NOMO-1 treated with dmso at 0.1 percent for 144 hours (cell line): ENCODE measurements around the gene COL4A3.

Source experiments
- DNase-seq: peaks from one replicate; lab custom pipeline; 2025; ENCODE audit not compliant: unreplicated experiment; lab: John Stamatoyannopoulos, UW

The COL4A3 gene

DNA sequence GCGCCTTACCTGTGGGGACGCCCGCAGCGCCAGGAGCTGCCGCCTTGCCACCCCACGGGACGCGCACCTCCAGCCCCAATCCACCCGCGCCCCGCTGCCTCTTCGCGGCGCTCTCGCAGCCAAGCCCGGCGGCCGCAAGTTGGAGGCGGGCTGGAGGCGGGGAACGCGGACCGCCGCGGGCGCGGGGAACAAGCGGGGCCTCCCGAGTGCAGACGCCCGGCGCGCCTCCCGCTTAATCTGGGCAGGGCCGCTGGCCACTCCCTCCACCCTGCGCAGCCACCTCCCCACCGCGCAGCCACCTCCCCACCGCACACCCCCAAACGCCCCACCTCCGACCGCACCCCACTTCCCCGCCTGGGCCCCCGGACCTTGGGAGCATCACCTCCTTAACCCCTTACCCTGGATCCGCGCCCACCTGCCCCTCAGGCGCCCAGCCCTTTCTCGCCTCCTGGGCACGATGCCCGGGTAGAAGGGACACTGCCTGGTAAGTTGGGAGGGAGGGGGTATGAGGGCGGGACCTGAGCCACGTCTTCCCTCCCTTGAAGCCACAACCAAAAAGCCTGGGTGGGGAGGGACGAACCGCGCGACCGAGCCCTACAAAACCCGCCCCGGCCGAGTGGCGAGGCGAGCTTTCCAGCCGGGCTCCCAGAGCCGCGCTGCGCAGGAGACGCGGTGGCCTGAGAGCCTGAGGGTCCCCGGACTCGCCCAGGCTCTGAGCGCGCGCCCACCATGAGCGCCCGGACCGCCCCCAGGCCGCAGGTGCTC, at the start of gene COL4A3, which contains the start of gene COL4A4:
COL4A3 (plus strand) TSS at position 627 of the 765 bp plus-strand sequence; CDS start at position 730, 103 bp downstream.
COL4A4 (minus strand) TSS at position 208 of the 765 bp plus-strand sequence. CDS start 16,722 bp downstream, outside the sequence.
- DNase-seq, result no peak

DNA sequence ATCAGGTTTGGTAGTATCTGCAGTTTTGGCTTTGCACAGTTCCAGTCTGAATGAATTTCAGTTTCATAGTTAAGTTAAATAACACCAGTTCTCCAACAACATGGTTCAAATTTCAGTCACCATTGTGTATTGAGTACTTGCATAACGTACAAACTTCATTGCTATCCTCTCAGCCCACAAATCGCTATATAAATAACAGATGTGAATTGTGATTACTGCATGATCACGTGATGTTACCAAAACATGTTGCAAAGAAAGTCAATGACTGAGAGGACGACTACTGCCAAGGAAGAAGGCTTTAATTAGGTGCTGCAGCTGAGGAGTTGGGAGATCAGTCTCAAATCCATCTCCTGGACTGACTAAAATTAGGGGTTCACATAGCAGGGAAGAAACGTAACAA, 48.7 kb upstream of the COL4A3 start:
- DNase-seq, result no peak

DNA sequence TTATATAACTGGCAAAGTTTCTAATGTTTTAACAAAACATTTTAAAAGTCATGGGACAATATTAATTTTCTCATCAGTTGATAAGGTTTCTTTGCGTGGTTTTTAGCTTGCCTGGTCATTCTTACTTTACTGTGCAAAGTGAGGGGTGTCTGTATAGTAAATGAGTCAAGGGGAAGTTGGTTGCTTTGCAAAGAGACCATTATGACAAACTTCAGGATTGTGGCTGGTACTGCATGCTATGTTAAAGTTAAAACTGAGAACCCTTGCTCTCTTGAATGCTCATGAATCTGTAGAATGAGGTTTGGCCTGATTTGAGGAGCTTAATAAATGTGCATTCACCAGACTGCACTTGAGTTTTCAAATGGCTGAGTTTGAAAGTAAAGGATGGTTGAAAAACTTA, 47.4 kb upstream of the COL4A3 start:
- no peak for DNase-seq

DNA sequence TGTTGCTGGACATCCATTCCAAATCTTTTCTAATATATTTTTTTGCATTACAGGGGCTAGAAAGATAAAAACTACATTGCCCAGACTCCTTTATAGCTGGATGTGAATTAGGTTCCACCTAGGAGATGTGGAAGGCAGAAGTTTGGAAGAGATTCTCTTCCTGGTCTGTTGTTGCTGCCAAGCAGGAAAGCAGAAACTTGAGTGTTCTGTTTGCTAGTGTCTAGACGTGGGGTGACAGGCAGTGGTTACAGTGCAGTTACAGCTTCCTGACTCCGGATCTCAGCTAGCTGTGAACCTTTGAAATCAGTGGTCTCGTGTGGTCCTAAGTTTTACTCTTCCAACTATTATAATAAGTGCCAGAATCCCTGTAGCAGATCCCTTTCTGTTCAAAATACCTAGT, 46.6 kb upstream of the COL4A3 start:
- no peak for DNase-seq

DNA sequence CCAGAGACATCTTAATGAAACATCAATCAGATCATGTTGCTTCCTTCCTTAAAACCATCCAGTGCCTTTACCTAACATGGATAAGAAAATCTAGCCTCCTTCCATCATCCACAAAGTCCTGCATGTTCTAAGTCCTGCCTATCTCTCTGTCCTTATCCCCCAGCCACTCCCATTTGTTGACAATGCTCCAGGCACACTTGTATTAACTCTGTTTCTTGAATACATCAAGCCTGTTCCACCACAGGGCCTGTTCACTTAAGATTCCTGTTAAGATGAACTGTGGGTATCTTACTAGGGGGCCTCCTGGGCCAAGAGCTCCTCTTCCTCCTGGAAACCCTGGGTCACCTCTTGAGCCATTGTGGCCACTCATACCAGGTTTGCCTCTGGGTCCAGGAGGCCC, 46.1 kb upstream of the COL4A3 start:
- no peak for DNase-seq

DNA sequence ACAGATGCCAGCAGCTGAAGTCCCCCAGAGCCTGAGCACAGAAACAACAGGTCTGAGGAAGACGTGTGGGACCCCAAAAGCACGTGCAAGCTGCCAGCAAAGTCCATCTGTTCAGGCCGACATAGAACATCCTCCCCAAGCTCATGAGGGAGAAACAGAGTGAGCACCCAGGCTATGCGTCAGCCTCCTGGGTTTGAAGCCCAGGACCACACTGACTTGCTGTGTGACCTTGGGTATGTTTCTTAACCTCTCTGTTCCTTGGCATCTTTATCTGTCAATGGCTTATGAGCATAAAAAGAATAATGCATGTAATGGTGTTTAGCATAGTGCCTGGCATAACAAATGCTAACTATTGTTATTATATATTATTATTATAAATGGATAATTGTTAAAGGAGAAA, 40.7 kb upstream of the COL4A3 start:
- no peak for DNase-seq

DNA sequence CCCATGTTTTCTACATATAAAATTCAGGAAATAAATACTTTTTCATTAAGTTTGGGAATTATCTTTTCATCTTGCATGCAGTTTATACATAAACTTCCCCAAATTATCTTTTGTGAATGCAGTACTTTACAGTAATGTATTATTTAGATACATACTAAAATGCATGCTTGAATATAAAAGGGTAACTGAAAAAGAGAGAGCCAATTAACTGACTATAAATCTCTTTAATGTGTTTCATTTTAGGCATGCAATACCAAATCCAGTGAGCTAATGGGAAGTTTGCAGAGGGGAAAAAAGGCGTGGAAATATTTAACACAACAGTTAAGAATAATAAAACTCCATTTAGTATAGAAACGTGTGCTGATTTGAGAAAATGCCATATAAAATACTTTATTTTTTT, 39.6 kb upstream of the COL4A3 start:
- no peak for DNase-seq

DNA sequence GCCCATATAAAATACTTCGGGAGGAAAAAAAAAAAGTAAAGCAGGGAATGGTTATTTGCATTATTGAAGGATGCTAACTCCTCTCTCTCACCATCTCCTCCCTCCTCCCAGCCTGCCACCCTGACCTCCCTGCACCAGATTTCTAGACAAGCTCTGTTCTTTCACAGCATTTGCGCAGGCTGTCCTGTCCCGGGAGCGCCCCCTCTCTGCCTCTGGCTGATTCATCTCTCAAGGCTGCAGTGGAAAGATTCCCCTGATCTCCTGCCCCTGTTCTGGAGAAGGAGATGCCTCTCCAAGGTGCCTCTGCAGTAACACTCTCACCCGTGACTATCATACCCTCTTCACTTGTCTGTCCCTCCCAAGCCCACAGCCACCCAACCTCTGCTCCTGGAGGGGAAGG, 38.9 kb upstream of the COL4A3 start:
- no peak for DNase-seq

DNA sequence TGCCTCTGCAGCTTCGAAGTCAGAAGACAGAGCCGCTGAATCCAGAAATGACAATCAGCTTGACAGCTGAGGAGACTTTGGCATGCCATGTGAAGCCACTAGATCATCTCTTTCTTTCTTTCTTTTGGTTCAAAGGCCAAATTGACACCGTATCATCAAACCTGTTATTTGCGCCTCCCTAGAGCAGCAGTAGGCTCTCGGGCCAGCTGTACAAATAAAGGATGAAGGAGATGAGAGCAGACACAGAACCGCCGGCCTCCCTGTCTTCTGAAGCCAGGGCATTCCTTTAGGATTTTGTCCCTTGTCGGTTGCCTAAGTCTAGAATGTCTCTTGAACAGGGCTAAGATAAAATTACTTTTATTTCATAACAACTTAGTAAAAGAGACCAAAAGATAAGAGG, 37.2 kb upstream of the COL4A3 start:
- DNase-seq, result no peak

DNA sequence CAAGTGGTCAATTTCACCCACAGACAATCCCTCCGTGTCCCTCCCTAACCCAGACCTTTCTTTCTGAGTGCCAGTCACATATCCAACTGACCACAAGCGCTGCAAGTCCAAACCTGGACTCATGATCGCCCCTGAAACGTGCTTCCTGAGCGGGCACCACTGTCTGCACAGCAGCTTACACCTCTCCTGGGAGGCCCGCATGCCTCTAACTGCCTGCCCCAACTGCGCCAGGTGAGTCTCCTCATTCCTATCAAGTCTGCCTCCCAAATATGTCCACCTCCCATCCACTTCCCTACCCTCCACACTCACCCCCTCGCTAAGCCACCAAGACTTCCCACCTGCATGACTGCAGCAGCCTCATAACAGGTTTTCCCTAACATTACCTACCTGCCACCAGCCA, 33.8 kb upstream of the COL4A3 start:
- DNase-seq, result no peak

DNA sequence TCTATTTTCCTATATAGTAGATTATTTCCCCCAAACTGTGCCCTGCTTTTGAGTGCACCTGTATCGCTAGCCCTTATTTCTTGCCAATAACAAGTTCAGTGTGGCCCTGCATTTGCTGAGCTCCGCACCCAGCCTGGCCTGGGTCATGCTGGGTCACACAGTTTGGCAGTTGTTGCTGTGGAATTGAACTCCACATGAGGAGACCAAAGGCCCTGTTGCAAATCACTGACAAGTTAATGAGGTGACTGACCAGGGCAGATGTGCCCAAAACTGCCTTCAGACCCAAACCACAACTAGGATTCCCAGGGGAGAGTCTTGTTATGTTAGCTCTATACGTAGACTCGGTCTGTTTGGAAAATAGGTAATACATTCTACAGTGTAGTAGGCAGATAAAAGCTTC, 31.4 kb upstream of the COL4A3 start:
- no peak for DNase-seq

DNA sequence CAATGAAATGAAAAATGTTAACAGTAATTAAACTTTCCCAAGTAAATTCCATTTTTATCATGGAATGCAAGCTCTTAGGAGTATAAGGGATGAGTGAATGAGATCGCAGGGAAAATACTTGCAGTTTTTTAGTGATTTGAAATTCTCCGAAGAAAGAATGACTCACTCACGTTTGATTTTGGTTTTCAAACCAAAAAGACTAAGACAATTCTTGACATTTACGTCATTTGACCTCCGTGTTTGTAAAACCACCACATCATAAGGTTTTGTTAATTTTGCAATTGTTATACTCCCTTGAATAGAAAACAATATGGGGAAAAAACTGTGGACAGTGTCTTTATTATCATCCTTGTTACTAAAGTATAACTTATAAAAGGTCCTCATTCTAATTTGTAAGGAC, 29.8 kb upstream of the COL4A3 start:
- DNase-seq, result no peak

DNA sequence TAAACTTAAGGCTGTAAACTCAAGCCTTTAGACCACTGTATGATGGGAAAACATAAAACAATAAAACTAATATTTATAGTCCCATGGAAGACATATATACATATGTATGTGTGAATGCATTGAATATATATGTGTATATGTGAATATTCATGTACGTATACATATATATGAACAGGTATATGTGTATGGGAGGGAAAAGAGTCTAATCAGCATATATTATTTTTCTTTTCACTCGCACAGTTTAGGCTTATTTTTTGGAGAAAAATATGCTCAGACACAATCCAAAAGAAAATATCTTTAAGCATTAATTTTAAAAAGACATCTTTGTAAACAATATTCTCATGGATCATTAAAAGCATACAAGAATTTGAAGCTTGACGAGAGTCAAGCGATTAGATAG, 23.1 kb upstream of the COL4A3 start:
- DNase-seq, result no peak

DNA sequence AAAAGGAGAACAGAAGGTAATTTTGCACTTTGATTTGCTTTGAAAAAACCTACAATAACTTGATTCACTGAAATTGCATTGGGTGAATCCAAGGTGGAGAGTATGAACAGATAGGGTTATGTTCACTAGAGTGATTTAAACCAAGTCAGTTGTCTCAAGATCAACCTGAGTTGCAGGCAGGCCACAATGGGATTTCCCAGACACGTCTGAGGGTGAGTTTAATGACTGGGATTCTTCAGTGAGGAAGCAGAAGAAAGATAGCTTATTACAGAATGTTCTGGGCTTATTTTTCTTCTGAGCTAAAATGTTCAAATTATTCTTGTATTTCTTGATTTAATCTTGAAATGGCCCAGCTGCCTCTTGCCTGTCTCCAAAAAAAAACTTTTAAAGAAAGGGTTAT, 20.5 kb upstream of the COL4A3 start:
- no peak for DNase-seq

DNA sequence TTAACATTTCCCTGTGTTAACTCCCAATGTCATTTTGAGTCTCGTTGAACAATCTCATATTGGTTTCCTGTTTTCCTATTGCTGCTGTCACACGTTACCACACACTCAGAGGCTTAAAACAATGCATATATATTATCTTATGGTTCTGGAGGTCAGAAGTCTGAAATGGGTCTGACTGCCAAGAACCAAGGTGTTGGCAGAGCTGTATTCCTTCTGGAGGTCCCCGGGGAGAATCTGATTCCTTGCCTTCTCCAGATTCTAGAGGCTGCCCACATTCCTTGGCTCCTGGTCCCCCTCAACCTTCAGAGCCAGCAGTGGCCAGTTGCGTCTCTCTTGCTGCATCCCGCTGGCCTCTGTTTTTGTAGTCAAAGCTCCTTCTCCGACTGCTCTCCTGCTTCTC, 18.0 kb upstream of the COL4A3 start:
- no peak for DNase-seq

DNA sequence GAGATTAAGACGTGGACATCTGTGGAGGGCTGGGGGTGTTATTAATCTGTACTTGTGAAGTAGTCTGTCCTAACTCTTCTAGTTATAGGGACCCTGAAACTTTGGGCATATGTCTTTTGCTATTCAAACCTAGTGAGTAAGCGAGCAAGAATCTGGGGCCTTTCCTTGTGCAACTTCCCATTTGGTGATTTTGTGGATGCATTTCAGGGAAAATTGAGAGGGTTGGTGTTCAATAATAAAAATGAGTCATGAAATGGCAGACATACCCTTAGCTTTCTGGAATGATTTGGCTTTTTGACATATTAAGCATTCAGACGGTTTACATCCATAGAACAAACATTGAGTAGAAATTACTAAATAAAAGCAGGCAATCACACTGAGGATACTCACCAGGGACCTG, 17.4 kb upstream of the COL4A3 start:
- no peak for DNase-seq

DNA sequence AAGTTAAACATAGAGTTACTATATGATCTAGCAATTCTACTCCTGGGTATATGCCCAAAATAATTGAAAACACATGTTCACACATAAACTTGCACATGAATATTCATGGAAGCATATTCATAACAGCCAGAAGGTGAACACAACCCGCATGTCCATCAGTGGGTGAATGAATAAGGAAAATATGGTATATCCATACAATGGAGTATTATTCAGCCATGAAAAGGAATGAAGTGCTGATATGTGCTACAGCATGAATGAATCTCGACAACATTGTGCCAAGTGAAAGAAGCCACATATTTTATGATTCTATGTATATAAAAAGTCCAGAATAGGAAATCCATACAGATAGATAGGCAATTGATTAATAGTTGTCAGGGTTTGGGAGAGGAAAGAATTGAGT, 16.3 kb upstream of the COL4A3 start:
- DNase-seq, result no peak

DNA sequence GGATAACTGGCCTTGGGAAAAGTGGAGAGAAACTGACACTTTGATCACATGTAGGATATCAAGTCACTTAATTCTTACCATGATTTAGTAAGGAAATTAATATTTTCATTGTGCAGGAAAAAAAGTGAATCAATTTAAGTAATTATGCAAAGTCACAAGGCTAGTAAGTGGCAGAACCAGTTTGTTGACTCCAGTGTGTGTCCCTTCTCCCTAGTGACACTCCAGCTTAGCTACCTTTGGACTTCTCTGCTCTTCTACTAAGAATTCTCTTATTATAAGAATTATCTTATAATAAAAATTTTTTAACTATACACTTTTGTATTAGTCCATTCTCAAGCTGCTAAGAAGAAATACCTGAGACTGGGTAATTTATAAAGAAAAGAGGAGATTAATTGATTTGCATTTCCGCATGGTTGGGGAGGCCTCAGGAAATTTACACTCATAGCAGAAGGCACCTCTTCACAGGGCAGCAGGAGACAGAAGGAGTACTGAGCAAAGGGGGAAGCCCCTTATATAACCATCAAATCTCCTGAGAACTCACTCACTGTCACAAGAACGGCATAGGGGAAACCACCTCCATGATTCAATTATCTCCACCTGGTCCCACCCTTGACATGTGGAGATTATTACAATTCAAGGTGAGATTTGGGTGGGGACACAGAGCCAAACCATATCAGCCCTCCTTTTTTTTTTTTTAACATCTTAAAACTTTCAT, 14.0 kb upstream of the COL4A3 start:
- DNase-seq, result no peak

DNA sequence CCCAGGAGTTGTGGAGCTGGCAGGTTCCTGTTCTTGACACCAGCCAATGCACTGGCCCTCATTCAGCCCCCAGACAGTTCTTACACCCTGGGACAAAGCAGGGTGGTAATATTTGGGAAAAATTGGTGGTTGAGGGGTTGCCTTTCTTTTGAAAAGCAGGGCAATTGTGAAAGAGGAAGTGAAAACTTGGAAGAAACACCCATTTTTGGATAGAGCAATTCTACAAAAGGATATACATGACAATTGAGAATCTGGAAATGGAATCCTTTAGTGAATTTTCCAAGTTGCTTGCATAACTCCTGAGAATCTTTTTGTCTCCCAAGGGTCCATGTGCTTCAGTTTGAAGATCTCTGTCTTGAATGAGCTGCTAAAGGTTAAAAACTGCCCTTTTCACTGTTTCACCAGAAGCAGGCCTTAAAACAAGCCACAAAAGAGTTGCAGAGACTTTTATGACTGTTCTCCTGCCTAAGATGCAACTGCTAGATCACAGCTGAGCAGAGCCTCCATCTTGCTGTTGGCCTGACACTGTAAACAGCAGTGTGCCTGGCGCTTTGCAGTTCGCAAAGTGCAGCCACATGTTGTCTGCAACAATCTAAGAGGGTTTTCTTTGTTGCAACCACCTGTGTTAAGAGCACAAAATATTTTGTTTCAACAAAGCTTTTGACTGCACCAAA, 12.2 kb upstream of the COL4A3 start:
- DNase-seq, result no peak

DNA sequence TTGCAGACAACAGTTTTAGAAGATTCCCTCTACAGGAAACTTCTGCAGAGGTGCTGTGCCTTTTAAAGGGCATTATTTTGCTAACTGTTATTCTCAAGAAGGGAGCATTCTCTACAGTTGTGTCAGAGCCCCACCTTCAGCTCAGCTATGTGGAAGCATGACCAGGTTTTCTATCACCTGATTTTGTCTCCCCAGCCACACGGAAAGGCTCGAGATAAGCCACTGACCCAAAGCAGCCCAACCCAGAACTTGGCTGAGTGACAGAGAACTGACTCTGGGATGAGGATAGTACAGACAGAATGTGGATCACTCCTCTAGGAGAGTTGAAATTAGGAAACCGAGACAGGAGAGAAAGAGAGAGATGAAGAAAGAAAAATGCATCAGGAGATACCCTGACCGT, 11.1 kb upstream of the COL4A3 start:
- DNase-seq, result no peak

DNA sequence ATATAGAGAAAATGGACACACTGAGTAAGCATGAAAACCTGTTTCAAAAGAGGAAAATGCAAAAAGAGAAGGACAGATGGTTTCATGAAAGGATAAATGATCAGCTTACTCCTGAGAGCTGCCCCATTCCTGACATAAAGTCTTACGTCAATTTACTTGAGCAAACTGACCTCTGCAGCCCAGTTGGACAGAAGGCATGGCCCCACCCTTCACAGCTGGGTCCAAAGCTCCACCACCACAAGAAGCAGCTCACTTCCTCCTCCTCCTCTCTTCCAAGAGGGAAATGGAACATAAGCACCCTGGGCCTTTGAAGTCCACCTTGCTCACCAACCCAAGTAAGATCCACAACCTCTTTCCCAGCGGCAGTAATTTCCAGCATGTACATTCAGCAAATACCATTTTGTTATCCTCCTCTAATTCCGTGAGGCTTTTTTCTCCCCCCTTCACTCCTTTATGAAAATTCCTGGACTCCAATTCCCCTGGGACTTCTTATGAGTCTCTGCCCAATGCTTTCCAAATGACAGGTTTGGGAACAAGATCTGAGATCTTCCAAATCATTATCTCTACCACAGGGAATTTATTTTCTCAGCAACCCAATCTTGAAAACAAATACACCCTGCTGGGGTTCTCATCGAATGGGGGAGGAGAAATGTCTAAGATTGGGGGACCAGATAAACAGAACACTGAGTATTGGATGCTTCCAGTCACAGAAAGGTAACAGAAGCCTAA, 10.5 kb upstream of the COL4A3 start:
- DNase-seq, result no peak
